Heart right ventricle (tissue), 16 donors: Measurements from ENCODE around the gene RAD18. TPM values are rescaled to one million over a fixed set of nuclear protein-coding genes. Genes with fewer than 3 reads are reported as not detected.

Experiments used
- ATAC-seq, 8 donors: fragments of 200-7000 bp; cut with Tn5 transposase; one replicate each; pipeline ENCODE4 v1.9.1; 2020; ENCODE audit warnings: mild to moderate bottlenecking in 8 of 8, moderate library complexity in 8 of 8, moderate number of reproducible peaks in 1 of 8
- DNase-seq, 2 donors: peaks; one replicate each; pipeline ENCODE4 v3.0.0-alpha.2; 2020
- H3K27ac ChIP-seq, 10 donors: fragments of 200-600 bp; sonication (generic) in 2 of 10; one replicate each; pipeline versions ENCODE4 v1.5.0 to v1.8.0; 2020 to 2022; ENCODE audit warnings: mild to moderate bottlenecking in 3 of 10
- H3K27me3 ChIP-seq, 7 donors: fragments of 200-600 bp; one replicate each; pipeline ENCODE4 v1.8.0; 2021 to 2022; ENCODE audit warnings: mild to moderate bottlenecking in 2 of 7
- H3K36me3 ChIP-seq, 9 donors: fragments of 200-600 bp; sonication (generic) in 1 of 9; one replicate each; pipeline versions ENCODE4 v1.5.0 to v1.8.0; 2020 to 2022; ENCODE audit warnings: mild to moderate bottlenecking in 2 of 9
- H3K4me1 ChIP-seq, 9 donors: fragments of 200-600 bp; sonication (generic) in 1 of 9; one replicate each; pipeline versions ENCODE4 v1.5.0 to v1.8.0; 2020 to 2022; ENCODE audit warnings: mild to moderate bottlenecking in 4 of 9
- H3K4me3 ChIP-seq, 10 donors: fragments of 200-600 bp; sonication (generic) in 2 of 10; one replicate each; pipeline versions ENCODE4 v1.5.0 to v1.8.0; 2020 to 2022; ENCODE audit warnings: mild to moderate bottlenecking in 7 of 10, moderate library complexity in 2 of 10
- H3K9me3 ChIP-seq, 11 donors: fragments of 200-600 bp in 10 of 11; sonication (generic) in 2 of 11; one replicate each; pipeline versions ENCODE4 v1.5.0 to v1.8.0; 2013 to 2022; ENCODE audit warnings: mild to moderate bottlenecking in 2 of 11, control low read depth in 1 of 11, moderate library complexity in 1 of 11
- WGBS, 2 donors: extraction: QIAGEN DNeasy Blood & Tissue Kit; methylation state at CpG; one replicate each; pipeline ENCODE4 v1.1.7; 2013; ENCODE audit warnings: inconsistent platforms in 1 of 2; 5-methylcytosine and 5-hydroxymethylcytosine counted together
- intact Hi-C, 10 donors: fragments of 100-400 bp; cut with DNase I; formaldehyde crosslinking; loops; one replicate each; pipeline versions ENCODE4 v1.11.1 to v1.14.2; 2022
- polyA plus RNA-seq, 2 donors: library from polyadenylated mRNA; stranded (reverse); fragments of 200-250 nt; gene quantifications; one replicate each; pipeline ENCODE4 v1.2.3, GENCODE V29; 2013
- total RNA-seq, 10 donors: library from RNA; stranded (reverse); fragmentation: NEBNext Ultra II Directional in 3 of 10; extraction: Animal tissue kit (Norgen Biotek cat#: 25700) in 3 of 10; gene quantifications; one replicate each; pipeline versions ENCODE4 v1.2.1 to v1.2.4, GENCODE V29; 2021 to 2023
- TF ChIP-seq, protein P1 (sequence below), 9 donors: fragments of 200-600 bp; sonication (generic) in 2 of 9; IDR thresholded peaks; one replicate each; pipeline versions ENCODE4 v1.5.0 to v1.8.0; 2021 to 2022; ENCODE audit warnings: antibody characterized with exemption in 9 of 9, mild to moderate bottlenecking in 5 of 9, moderate library complexity in 1 of 9
- donor health status: Arrhythmogenic right ventricular cardiomyopathy.
- donor health status: ischemic (EF 13 %, LVEDD 7.1; RV severe dilation, severe dysfunction).
- donor health status: healthy with polysubstance abuse.
- donor health status: DM: no; HTN: yes; CAD: no.
- donor health status: DM: no; HTN: no; CAD: no.
- donor health status: ischemic (EF 25% LVEDD 6.9; RV normal size, moderate dysfunction).
- donor health status: ischemic (EF 25% LVEDD 5.7; RV mildly dilated, moderate dysfunction).
- donor health status: healthy.
- donor health status: DM: yes; HTN: yes; CAD: no.
- donor health status: Ischemic cardiomyopathy.
- donor health status: ischemic (EF 35%, LVEDD 5.7; RV mildly dilated, moderate dysfunction).
- donor health status: nonischemic (EF 11% LVEDD 7.7; RV severe dilation, severe dysfunction).
- donor health status: DM: yes; HTN: yes; CAD: no.
- donor health status: PGD.
- donor health status: ischemic (EF 29% LVEDD 5.4; RV normal size, mild dysfunction).
- donor health status: nonischemic (EF 23%, LVEDD 6.1; RV moderate dilation, normal function).

Gene RAD18
- total and polyA plus RNA-seq, 12 donors = 0.97 to 4.6 (median 2.8) TPM

GRCh38 chr3:8836096-8836495 is 127.2 kb downstream of the RAD18 start:
- Histone ChIP-seq H3K9me3 (no peaks in the 10 kb centered on the region), H3K4me3 (no peak overlapping the region), H3K36me3 (no peaks in the 10 kb centered on the region), H3K27me3 (no peaks in the 10 kb centered on the region), H3K27ac (no peak overlapping the region), H3K4me1 (no peaks in the 10 kb centered on the region)
- WGBS, 2 donors = 89 to 93% methylated on average over 3 of the region's 3 CpGs
- no peak for ATAC-seq
- intact Hi-C loops = no loop called here
- no peak for DNase-seq
- TF ChIP-seq, protein P1, sequence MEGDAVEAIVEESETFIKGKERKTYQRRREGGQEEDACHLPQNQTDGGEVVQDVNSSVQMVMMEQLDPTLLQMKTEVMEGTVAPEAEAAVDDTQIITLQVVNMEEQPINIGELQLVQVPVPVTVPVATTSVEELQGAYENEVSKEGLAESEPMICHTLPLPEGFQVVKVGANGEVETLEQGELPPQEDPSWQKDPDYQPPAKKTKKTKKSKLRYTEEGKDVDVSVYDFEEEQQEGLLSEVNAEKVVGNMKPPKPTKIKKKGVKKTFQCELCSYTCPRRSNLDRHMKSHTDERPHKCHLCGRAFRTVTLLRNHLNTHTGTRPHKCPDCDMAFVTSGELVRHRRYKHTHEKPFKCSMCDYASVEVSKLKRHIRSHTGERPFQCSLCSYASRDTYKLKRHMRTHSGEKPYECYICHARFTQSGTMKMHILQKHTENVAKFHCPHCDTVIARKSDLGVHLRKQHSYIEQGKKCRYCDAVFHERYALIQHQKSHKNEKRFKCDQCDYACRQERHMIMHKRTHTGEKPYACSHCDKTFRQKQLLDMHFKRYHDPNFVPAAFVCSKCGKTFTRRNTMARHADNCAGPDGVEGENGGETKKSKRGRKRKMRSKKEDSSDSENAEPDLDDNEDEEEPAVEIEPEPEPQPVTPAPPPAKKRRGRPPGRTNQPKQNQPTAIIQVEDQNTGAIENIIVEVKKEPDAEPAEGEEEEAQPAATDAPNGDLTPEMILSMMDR (IDR thresholded peaks at IDR 0.05) = no peak

GRCh38 chr3:8835385-8835784 is 127.9 kb downstream of the RAD18 start:
- no peak for DNase-seq
- Histone ChIP-seq H3K4me1 (no peaks in the 10 kb centered on the region), H3K9me3 (no peaks in the 10 kb centered on the region), H3K36me3 (no peaks in the 10 kb centered on the region), H3K27me3 (no peaks in the 10 kb centered on the region), H3K27ac (no peak overlapping the region), H3K4me3 (no peak overlapping the region)
- ATAC-seq = no peak
- TF ChIP-seq, protein P1 (IDR thresholded peaks at IDR 0.05) = no peak
- 72 to 81% methylated on average over 4 of the region's 4 CpGs for WGBS, 2 donors
- intact Hi-C loops = no loop called here

DNA sequence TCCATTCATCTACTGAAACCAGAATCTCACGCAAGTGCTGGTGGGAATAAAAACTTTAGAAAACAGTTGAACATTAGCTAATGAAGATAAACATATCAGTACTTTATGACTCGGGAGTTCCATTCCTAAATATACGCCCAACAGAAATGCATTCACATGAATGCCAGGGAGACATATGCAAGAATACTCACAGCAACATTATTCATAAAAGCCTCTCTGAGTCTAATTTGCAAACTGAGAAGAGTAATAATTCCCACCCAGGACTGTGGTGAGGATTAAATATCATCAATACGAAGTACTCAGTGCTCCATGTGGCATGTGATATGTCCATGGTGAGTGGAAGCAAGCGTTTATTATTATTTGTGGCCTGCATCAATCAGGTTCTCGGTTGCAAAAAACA is 128.3 kb downstream of the RAD18 start:
- Histone ChIP-seq H3K9me3 (no peaks in the 10 kb centered on the region), H3K27ac (no peak overlapping the region), H3K36me3 (no peaks in the 10 kb centered on the region), H3K4me3 (no peak overlapping the region), H3K4me1 (no peaks in the 10 kb centered on the region), H3K27me3 (no peaks in the 10 kb centered on the region)
- TF ChIP-seq, protein P1 (IDR thresholded peaks at IDR 0.05) = no peak
- WGBS, 2 donors = 89 to 92% methylated on average over 6 of the region's 6 CpGs
- ATAC-seq (no peak), DNase-seq (no peak)
- intact Hi-C loops = no loop called here

- 97% methylated on average over 1 of the region's 1 CpG for WGBS, 2 donors
- Histone ChIP-seq H3K36me3 (no peaks in the 10 kb centered on the region), H3K4me1 (no peaks in the 10 kb centered on the region), H3K4me3 (no peak overlapping the region), H3K27me3 (no peaks in the 10 kb centered on the region), H3K27ac (no peak overlapping the region), H3K9me3 (no peaks in the 10 kb centered on the region)
- TF ChIP-seq, protein P1 (IDR thresholded peaks at IDR 0.05) = no peak
- no peak for ATAC-seq
- intact Hi-C loops = no loop called here
- DNase-seq = no peak
Measured at GRCh38 chr3:8827641-8828040, 135.6 kb downstream of the RAD18 start.

Other genes with a start within 250 kb of the RAD18 start
- 10 to 100 TPM; 20.9 to 32.4 (median 24.9) TPM for gene CAV3, start 229.7 kb downstream of the RAD18 start, total RNA-seq
- gene CAV3, start 229.7 kb downstream of the RAD18 start, polyA plus RNA-seq = 10 to 100 TPM; 16.8 to 19.0 TPM
- under 1 TPM in 8 of 10 donors, not detected in 2; 0.12 to 0.49 (median 0.21) TPM for gene OXTR, start 193.9 kb downstream of the RAD18 start, total RNA-seq
- under 1 TPM; 0.17 to 0.37 TPM for gene OXTR, start 193.9 kb downstream of the RAD18 start, polyA plus RNA-seq